HL-60 (cell line): ENCODE results near the gene SGSH.

Experiments used
- DNase-seq, 2 experiments: peaks; one replicate each; pipeline ENCODE4 v3.0.0-alpha.2; 2010 to 2020; ENCODE audit warnings: low read depth in 1 of 2, low spot score in 1 of 2
- H3K27ac ChIP-seq: fragments of 250-450 bp; sonication (Bioruptor Pico); replicated peaks from 2 replicates; pipeline ENCODE4 v1.5.1; 2020; ENCODE audit warnings: mild to moderate bottlenecking, moderate library complexity
- H3K27me3 ChIP-seq: fragments of 250-450 bp; sonication (Bioruptor Pico); 2 replicates; pipeline ENCODE4 v1.5.1; 2021; ENCODE audit warnings: mild to moderate bottlenecking, moderate library complexity; ENCODE audit not compliant: insufficient read depth, poor library complexity, severe bottlenecking
- H3K4me3 ChIP-seq: replicated peaks from 2 replicates; pipeline ENCODE4 v1.5.1; 2011; ENCODE audit warnings: mild to moderate bottlenecking, control low read depth, low read length; ENCODE audit not compliant: insufficient read depth
- CTCF ChIP-seq: IDR thresholded peaks from one replicate; pipeline ENCODE4 v1.5.1; 2011; ENCODE audit warnings: low read length, control low read depth, inconsistent platforms; ENCODE audit not compliant: insufficient read depth
- GABPA ChIP-seq: IDR thresholded peaks from 2 replicates; pipeline ENCODE4 v1.6.1; 2012; ENCODE audit warnings: low read depth
- POLR2AphosphoS5 ChIP-seq: IDR thresholded peaks from 2 replicates; pipeline ENCODE4 v1.6.1; 2012; ENCODE audit warnings: low read depth
- REST ChIP-seq: IDR thresholded peaks from 2 replicates; pipeline ENCODE4 v1.6.1; 2012; ENCODE audit warnings: low read depth; ENCODE audit not compliant: insufficient replicate concordance
- SPI1 ChIP-seq: IDR thresholded peaks from 2 replicates; pipeline ENCODE4 v1.6.1; 2012; ENCODE audit warnings: low read depth, mild to moderate bottlenecking, borderline replicate concordance

SGSH gene

GRCh38 chr17:80218391-80218790 is 1.7 kb downstream of the SGSH start:
- no peak for DNase-seq
- TF ChIP-seq GABPA: no peak
- no peak for TF ChIP-seq SPI1
- no peak for TF ChIP-seq CTCF
- TF ChIP-seq REST: no peak
- no peak for TF ChIP-seq POLR2AphosphoS5
- Histone ChIP-seq H3K27ac (no peak overlapping the region), H3K4me3 (no peak overlapping the region), H3K27me3 (peaks cover 22% of the 10 kb centered on the region)

GRCh38 chr17:80217703-80218362 is 2.3 kb downstream of the SGSH start:
- peaks cover 22% of the 10 kb centered on the region for H3K27me3 ChIP-seq
- no peak overlapping the region for H3K4me3 ChIP-seq
- TF ChIP-seq POLR2AphosphoS5 (no peak), REST (no peak), SPI1 (no peak), CTCF (no peak), GABPA (no peak)
- no peak overlapping the region for H3K27ac ChIP-seq
- no peak for DNase-seq

- DNase-seq: no peak
- Histone ChIP-seq H3K27ac (no peak overlapping the region), H3K4me3 (no peak overlapping the region), H3K27me3 (peaks cover 22% of the 10 kb centered on the region)
- TF ChIP-seq SPI1 (no peak), POLR2AphosphoS5 (no peak), REST (no peak)
Measured at GRCh38 chr17:80216473-80217456, 3.4 kb downstream of the SGSH start.
